ENCODE results near the gene CST11. TPM values are rescaled to one million over a fixed set of nuclear protein-coding genes. Genes with fewer than 3 reads are reported as not detected.

CST11 gene
- total RNA-seq, 1 donor from 2014 or later: not detected

- no peaks in the 10 kb centered on the region for H3K9me3 Mint-ChIP-seq (ENCODE audit: low read depth)
- peak overlapping the region; percentile 96 for H3K27ac Mint-ChIP-seq (ENCODE audit: unreplicated experiment)
- H3K27me3 Mint-ChIP-seq (ENCODE audit: low read depth): no peaks in the 10 kb centered on the region
- no peaks in the 10 kb centered on the region for H3K36me3 Mint-ChIP-seq (ENCODE audit: low read depth)
- no peak for DNase-seq (ENCODE audit: low spot score)
- TF ChIP-seq CTCF (IDR thresholded peaks at IDR 0.05): no peak
- H3K4me3 Mint-ChIP-seq (ENCODE audit: unreplicated experiment): no peak overlapping the region
- H3K4me1 Mint-ChIP-seq (ENCODE audit: low read depth): peaks cover 56% of the 10 kb centered on the region
These were observed 41.6 kb downstream of the CST11 start for GRCh38 chr20:23410916-23411695.

- TF ChIP-seq CTCF (IDR thresholded peaks at IDR 0.05): no peak
- H3K27ac Mint-ChIP-seq (ENCODE audit: unreplicated experiment): peak overlapping the region; percentile 55
- H3K4me3 Mint-ChIP-seq (ENCODE audit: unreplicated experiment): no peak overlapping the region
- H3K4me1 Mint-ChIP-seq (ENCODE audit: low read depth): peaks cover 52% of the 10 kb centered on the region
- DNase-seq (ENCODE audit: low spot score): no peak
- no peaks in the 10 kb centered on the region for H3K36me3 Mint-ChIP-seq (ENCODE audit: low read depth)
- no peaks in the 10 kb centered on the region for H3K9me3 Mint-ChIP-seq (ENCODE audit: low read depth)
- no peaks in the 10 kb centered on the region for H3K27me3 Mint-ChIP-seq (ENCODE audit: low read depth)
These were observed 42.9 kb downstream of the CST11 start for GRCh38 chr20:23409800-23410199.

GRCh38 chr20:23408957-23409356, 43.7 kb downstream of the CST11 start:
- Mint-ChIP-seq H3K27me3 (ENCODE audit: low read depth) (no peaks in the 10 kb centered on the region), H3K27ac (ENCODE audit: unreplicated experiment) (no peak overlapping the region), H3K36me3 (ENCODE audit: low read depth) (no peaks in the 10 kb centered on the region), H3K9me3 (ENCODE audit: low read depth) (no peaks in the 10 kb centered on the region), H3K4me3 (ENCODE audit: unreplicated experiment) (no peak overlapping the region), H3K4me1 (ENCODE audit: low read depth) (peaks cover 59% of the 10 kb centered on the region)
- no peak for TF ChIP-seq CTCF (IDR thresholded peaks at IDR 0.05)
- no peak for DNase-seq (ENCODE audit: low spot score)

GRCh38 chr20:23407781-23408464, 44.8 kb downstream of the CST11 start:
- Mint-ChIP-seq H3K4me1 (ENCODE audit: low read depth) (peaks cover 61% of the 10 kb centered on the region), H3K27me3 (ENCODE audit: low read depth) (no peaks in the 10 kb centered on the region), H3K9me3 (ENCODE audit: low read depth) (no peaks in the 10 kb centered on the region), H3K4me3 (ENCODE audit: unreplicated experiment) (no peak overlapping the region), H3K36me3 (ENCODE audit: low read depth) (no peaks in the 10 kb centered on the region), H3K27ac (ENCODE audit: unreplicated experiment) (peak overlapping the region; percentile 19)
- TF ChIP-seq CTCF (IDR thresholded peaks at IDR 0.05): no peak
- DNase-seq (ENCODE audit: low spot score): no peak

- no peak overlapping the region for H3K4me3 Mint-ChIP-seq (ENCODE audit: unreplicated experiment)
- H3K4me1 Mint-ChIP-seq (ENCODE audit: low read depth): peaks cover 54% of the 10 kb centered on the region
- TF ChIP-seq CTCF (IDR thresholded peaks at IDR 0.05): no peak
- no peaks in the 10 kb centered on the region for H3K36me3 Mint-ChIP-seq (ENCODE audit: low read depth)
- no peaks in the 10 kb centered on the region for H3K27me3 Mint-ChIP-seq (ENCODE audit: low read depth)
- H3K9me3 Mint-ChIP-seq (ENCODE audit: low read depth): no peaks in the 10 kb centered on the region
- no peak for DNase-seq (ENCODE audit: low spot score)
- no peak overlapping the region for H3K27ac Mint-ChIP-seq (ENCODE audit: unreplicated experiment)
These were observed 45.8 kb downstream of the CST11 start for GRCh38 chr20:23406880-23407279.

All from chondrocyte (in vitro differentiated cells).